NCI-H526 treated with DMSO at 0.1 percent for 48 hours (cell line): Measurements from ENCODE around the gene SUMF1.
"Not testable (repeated sequence)": the region's sequence is repeated elsewhere in the genome, so short reads cannot be mapped to it uniquely, and the experiment has no call there.

Experiments used
- DNase-seq: peaks from one replicate; lab custom pipeline; 2025; lab: John Stamatoyannopoulos, UW

The SUMF1 gene

GRCh38 chr3:4460334-4460733 is 6.7 kb downstream of the SUMF1 start:
- DNase-seq: peak; percentile 59

GRCh38 chr3:4458961-4459360 is 8.1 kb downstream of the SUMF1 start:
- no peak for DNase-seq

- DNase-seq: not testable (repeated sequence)
These were observed 10.3 kb downstream of the SUMF1 start for GRCh38 chr3:4456780-4457179.

GRCh38 chr3:4454142-4454541 is 12.9 kb downstream of the SUMF1 start:
- DNase-seq: peak; percentile 6

GRCh38 chr3:4449043-4449805 is 17.8 kb downstream of the SUMF1 start:
- DNase-seq: no peak

GRCh38 chr3:4448187-4448586 is 18.9 kb downstream of the SUMF1 start:
- DNase-seq: no peak

- DNase-seq: no peak
These were observed 19.6 kb downstream of the SUMF1 start for GRCh38 chr3:4447295-4447999.

- DNase-seq: no peak
These were observed 26.1 kb downstream of the SUMF1 start for GRCh38 chr3:4440951-4441350.

- no peak for DNase-seq
These were observed 28.8 kb downstream of the SUMF1 start for GRCh38 chr3:4438296-4438695.

GRCh38 chr3:4432259-4432658 is 34.8 kb downstream of the SUMF1 start:
- no peak for DNase-seq

GRCh38 chr3:4429648-4430350 is 37.3 kb downstream of the SUMF1 start:
- no peak for DNase-seq

GRCh38 chr3:4426782-4427344 is 40.2 kb downstream of the SUMF1 start:
- no peak for DNase-seq

GRCh38 chr3:4426261-4426781 is 40.7 kb downstream of the SUMF1 start:
- DNase-seq: no peak

- no peak for DNase-seq
These were observed 41.4 kb downstream of the SUMF1 start for GRCh38 chr3:4425707-4426106.

- DNase-seq: no peak
These were observed 42.0 kb downstream of the SUMF1 start for GRCh38 chr3:4425055-4425454.

- no peak for DNase-seq
These were observed 45.9 kb downstream of the SUMF1 start for GRCh38 chr3:4421121-4421520.

GRCh38 chr3:4419920-4420319 is 47.1 kb downstream of the SUMF1 start:
- no peak for DNase-seq

GRCh38 chr3:4419386-4419785 is 47.7 kb downstream of the SUMF1 start:
- no peak for DNase-seq

- no peak for DNase-seq
These were observed 48.9 kb downstream of the SUMF1 start for GRCh38 chr3:4418156-4418555.

- no peak for DNase-seq
These were observed 49.6 kb downstream of the SUMF1 start for GRCh38 chr3:4417449-4417848.

- no peak for DNase-seq
These were observed 50.1 kb downstream of the SUMF1 start for GRCh38 chr3:4416961-4417360.

GRCh38 chr3:4416427-4416945 is 50.6 kb downstream of the SUMF1 start:
- DNase-seq: no peak
